NT2/D1 (cell line): ENCODE measurements around the gene BCL7C.
A peak's percentile ranks its signal among the peaks of the same experiment; 100 is the strongest.

Experiments
- DNase-seq: peaks from one replicate; pipeline ENCODE4 v3.0.0-alpha.2; 2011; ENCODE audit warnings: low read depth, low spot score
- H3K27me3 ChIP-seq: 2 replicates; pipeline ENCODE4 v1.6.0; 2011; ENCODE audit warnings: mild to moderate bottlenecking; ENCODE audit not compliant: insufficient read length, insufficient read depth
- H3K36me3 ChIP-seq: 2 replicates; pipeline ENCODE4 v1.6.1; 2011; ENCODE audit warnings: mild to moderate bottlenecking, low read length, mixed read lengths; ENCODE audit not compliant: insufficient read depth, insufficient read length
- H3K4me1 ChIP-seq: 2 replicates; pipeline ENCODE4 v1.5.1; 2011; ENCODE audit not compliant: insufficient read depth, insufficient read length
- H3K4me3 ChIP-seq: 2 replicates; pipeline ENCODE4 v1.5.1; 2011; ENCODE audit warnings: low read depth; ENCODE audit not compliant: insufficient read length
- H3K9ac ChIP-seq: 2 replicates; pipeline ENCODE4 v1.6.0; 2011; ENCODE audit warnings: low read depth; ENCODE audit not compliant: insufficient read length
- H3K9me3 ChIP-seq: 2 replicates; pipeline ENCODE4 v1.5.1; 2011; ENCODE audit warnings: mild to moderate bottlenecking, low read length; ENCODE audit not compliant: insufficient read depth
- SUZ12 ChIP-seq: IDR thresholded peaks from 2 replicates; pipeline ENCODE4 v1.6.1; 2011; ENCODE audit not compliant: insufficient read length, insufficient read depth; ENCODE audit errors: extremely low read depth
- YY1 ChIP-seq: IDR thresholded peaks from 2 replicates; pipeline ENCODE4 v1.6.1; 2011; ENCODE audit not compliant: insufficient read length, insufficient read depth
- ZNF274 ChIP-seq: IDR thresholded peaks from 2 replicates; pipeline ENCODE4 v1.6.1; 2011; ENCODE audit warnings: mild to moderate bottlenecking, low read depth, low read length

Gene BCL7C

GRCh38 chr16:30850246-30850645, 43.6 kb downstream of the BCL7C start:
- Histone ChIP-seq H3K36me3 (no peaks in the 10 kb centered on the region), H3K9ac (no peak overlapping the region), H3K27me3 (peaks cover 8% of the 10 kb centered on the region), H3K9me3 (no peaks in the 10 kb centered on the region), H3K4me1 (peaks cover 1% of the 10 kb centered on the region), H3K4me3 (no peak overlapping the region)
- TF ChIP-seq YY1 (no peak), ZNF274 (no peak), SUZ12 (no peak)
- DNase-seq = no peak

- no peak for TF ChIP-seq ZNF274
- TF ChIP-seq YY1 = no peak
- no peak for TF ChIP-seq SUZ12
- Histone ChIP-seq H3K9me3 (no peaks in the 10 kb centered on the region), H3K36me3 (no peaks in the 10 kb centered on the region), H3K4me1 (peaks cover 6% of the 10 kb centered on the region), H3K27me3 (no peaks in the 10 kb centered on the region), H3K4me3 (no peak overlapping the region), H3K9ac (no peak overlapping the region)
- no peak for DNase-seq
These were observed 47.1 kb downstream of the BCL7C start for GRCh38 chr16:30846649-30847402.

GRCh38 chr16:30844671-30845449, 49.0 kb downstream of the BCL7C start:
- peak; percentile 87 for DNase-seq
- Histone ChIP-seq H3K4me3 (no peak overlapping the region), H3K9ac (no peak overlapping the region), H3K27me3 (no peaks in the 10 kb centered on the region), H3K36me3 (no peaks in the 10 kb centered on the region), H3K4me1 (peaks cover 6% of the 10 kb centered on the region), H3K9me3 (peaks cover 11% of the 10 kb centered on the region; the same call in 1 of the 2 replicates)
- no peak for TF ChIP-seq YY1
- TF ChIP-seq ZNF274 = no peak
- TF ChIP-seq SUZ12 = no peak

- DNase-seq = no peak
- no peak for TF ChIP-seq ZNF274
- no peak for TF ChIP-seq SUZ12
- no peak for TF ChIP-seq YY1
- H3K36me3 ChIP-seq = no peaks in the 10 kb centered on the region
These were observed 49.6 kb downstream of the BCL7C start for GRCh38 chr16:30844346-30844670.

GRCh38 chr16:30843501-30843900, 50.4 kb downstream of the BCL7C start:
- TF ChIP-seq SUZ12 = no peak
- no peak for TF ChIP-seq YY1
- TF ChIP-seq ZNF274 = no peak
- Histone ChIP-seq H3K4me3 (no peak overlapping the region), H3K27me3 (no peaks in the 10 kb centered on the region), H3K9me3 (peaks cover 11% of the 10 kb centered on the region; the same call in 1 of the 2 replicates), H3K36me3 (no peaks in the 10 kb centered on the region), H3K4me1 (peaks cover 9% of the 10 kb centered on the region), H3K9ac (no peak overlapping the region)
- no peak for DNase-seq

More at GRCh38 chr16:30844346-30844670, 49.6 kb downstream of the BCL7C start:
- no peak overlapping the region for H3K4me3 ChIP-seq
- H3K9ac ChIP-seq = no peak overlapping the region
- peaks cover 9% of the 10 kb centered on the region for H3K4me1 ChIP-seq
- no peaks in the 10 kb centered on the region for H3K27me3 ChIP-seq
- H3K9me3 ChIP-seq = peaks cover 11% of the 10 kb centered on the region; the same call in 1 of the 2 replicates

GRCh38 chr16:30842971-30843370, 50.9 kb downstream of the BCL7C start:
- no peak for DNase-seq
- no peak for TF ChIP-seq ZNF274
- no peak for TF ChIP-seq YY1
- TF ChIP-seq SUZ12 = no peak

GRCh38 chr16:30841332-30841731, 52.5 kb downstream of the BCL7C start:
- H3K9ac ChIP-seq = no peak overlapping the region
- no peak for TF ChIP-seq ZNF274
- TF ChIP-seq YY1 = no peak
- no peak for TF ChIP-seq SUZ12
- no peak for DNase-seq
- H3K9me3 ChIP-seq = peaks cover 11% of the 10 kb centered on the region; the same call in 1 of the 2 replicates
- H3K27me3 ChIP-seq = no peaks in the 10 kb centered on the region
- peaks cover 13% of the 10 kb centered on the region for H3K4me1 ChIP-seq
- H3K36me3 ChIP-seq = no peaks in the 10 kb centered on the region
- no peak overlapping the region for H3K4me3 ChIP-seq

More at GRCh38 chr16:30842971-30843370, 50.9 kb downstream of the BCL7C start:
- no peaks in the 10 kb centered on the region for H3K27me3 ChIP-seq
- no peak overlapping the region for H3K9ac ChIP-seq
- peaks cover 9% of the 10 kb centered on the region for H3K4me1 ChIP-seq
- H3K9me3 ChIP-seq = peaks cover 11% of the 10 kb centered on the region; the same call in 1 of the 2 replicates
- no peaks in the 10 kb centered on the region for H3K36me3 ChIP-seq
- no peak overlapping the region for H3K4me3 ChIP-seq
